Activated CD4-positive, CD25-positive, alpha-beta regulatory T cell treated with anti-CD3 and anti-CD28 coated beads, Interleukin-2, amount 50 U/mL, for 72 hours (primary cell): ENCODE results near the gene ADAMTS9.

Experiments
- DNase-seq: peaks from one replicate; pipeline ENCODE4 v3.0.0; 2021

ADAMTS9 gene

DNA sequence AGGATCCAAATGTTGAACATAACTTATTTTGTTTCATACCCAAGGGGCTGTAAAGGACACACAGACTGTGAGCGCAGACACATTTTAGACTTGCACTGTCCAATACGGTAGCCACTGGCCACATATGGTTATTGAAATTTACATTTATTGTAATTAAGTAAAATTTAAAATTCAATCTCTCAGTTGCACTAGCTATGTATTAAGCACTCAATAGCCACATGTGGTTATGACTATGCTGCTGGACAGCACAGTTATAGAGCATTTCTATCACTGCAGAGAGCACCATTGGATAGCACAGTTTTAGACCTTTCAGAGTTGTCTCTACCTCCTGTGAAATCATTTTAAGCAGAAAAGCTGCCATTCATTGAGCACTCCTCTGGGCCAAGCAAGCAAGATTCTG lies 204.3 kb downstream of the ADAMTS9 start:
- DNase-seq, result no peak

DNA sequence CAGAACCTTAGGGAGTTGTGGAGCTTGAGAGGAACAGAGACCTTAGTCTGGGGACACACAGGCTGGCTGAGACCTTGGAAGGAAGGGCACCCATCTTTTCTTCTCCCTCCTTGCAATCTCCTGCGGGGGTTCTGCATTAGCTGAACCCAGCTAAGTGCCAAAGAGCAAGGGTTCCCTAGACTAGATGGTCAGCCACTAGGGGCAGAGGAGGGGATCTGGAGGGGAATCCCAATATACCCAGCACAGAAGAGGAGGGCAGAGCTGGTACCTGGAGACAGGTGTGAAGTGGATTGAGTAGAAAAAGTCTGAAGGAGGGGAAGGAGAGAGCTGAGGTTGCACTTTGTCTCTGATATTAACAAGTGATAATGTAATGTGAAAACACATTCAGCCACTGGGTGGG lies 212.8 kb downstream of the ADAMTS9 start:
- no peak for DNase-seq

DNA sequence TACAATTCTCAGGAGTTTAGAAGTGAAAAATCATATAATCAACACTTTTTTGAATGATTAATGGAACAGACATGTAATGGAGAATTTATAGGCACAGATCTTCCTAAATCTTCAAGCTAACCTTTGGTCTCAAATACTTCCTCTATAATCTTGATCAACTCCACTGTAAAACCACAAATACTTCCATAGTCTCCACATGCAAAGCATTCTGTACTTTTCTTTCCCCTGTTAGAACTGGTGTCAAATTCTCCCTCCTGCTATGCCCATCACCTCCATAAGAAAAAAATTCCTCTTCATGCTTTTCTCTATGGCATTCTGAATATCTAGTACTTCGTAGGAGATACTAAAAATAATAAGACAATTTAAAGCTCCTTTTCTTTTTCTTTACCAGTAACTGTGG lies 214.3 kb downstream of the ADAMTS9 start:
- no peak for DNase-seq

DNA sequence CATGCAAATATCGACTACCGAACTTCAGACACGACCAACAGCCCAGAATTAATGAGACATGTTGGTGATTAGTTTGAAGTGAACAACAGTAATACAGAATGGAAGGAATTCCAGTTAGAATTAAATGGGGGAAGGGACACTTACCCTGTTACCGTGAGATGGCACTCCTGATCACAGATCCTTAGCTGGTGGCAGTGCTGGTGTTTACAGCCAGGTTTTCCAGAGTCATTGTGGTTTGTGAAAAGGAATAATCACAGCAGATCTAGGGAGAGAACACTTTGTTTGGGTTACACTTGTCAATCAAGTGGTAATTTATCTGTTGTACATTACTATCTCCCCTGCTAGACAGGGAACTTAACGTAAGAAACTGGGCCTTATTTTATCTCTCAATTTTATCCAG lies 217.4 kb downstream of the ADAMTS9 start:
- DNase-seq, result no peak

DNA sequence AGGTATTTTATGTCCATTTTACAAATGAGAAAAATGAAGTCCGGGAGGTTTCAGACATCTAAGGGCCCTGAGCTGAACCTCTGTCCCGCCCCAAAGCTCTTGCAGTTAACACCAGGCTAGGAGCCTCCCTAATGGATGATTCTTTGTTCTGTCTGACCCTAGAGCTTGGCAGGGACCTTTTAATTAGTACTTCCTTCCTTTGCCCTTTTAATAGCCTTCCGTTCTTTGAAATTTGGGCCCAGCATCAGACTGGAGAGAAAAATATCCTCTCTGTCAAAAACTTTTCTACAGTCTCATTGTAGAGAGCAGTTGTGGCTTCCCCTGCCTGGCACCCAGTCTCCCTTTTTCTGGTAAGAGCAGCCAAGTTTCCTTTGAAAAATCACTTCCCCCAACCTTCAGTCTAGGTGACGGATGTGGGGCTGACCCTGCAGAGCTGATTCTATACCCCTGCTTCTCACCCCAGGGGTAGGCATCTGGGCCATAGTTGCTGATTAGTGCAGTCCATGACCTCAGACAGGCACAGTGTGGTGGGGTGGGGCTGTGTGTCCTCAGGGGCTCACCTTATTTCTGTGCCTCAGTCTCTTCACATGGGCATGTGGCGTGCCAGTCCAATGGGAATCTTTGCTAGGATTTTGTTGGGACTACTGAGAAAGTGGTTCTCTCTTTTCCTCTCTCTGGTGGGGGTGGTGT lies 220.4 kb downstream of the ADAMTS9 start:
- no peak for DNase-seq
